ENCODE results near the gene SLCO1A2. TPM values are rescaled to one million over a fixed set of nuclear protein-coding genes. Genes with fewer than 3 reads are reported as not detected.

SLCO1A2 gene
- total and polyA plus RNA-seq, 2 donors (not counting 3 experiments of a cell fraction or from before 2014, with no cell fraction given) = not detected

- H3K9ac ChIP-seq (replicated peaks; ENCODE audit: extremely low read depth, insufficient read depth, low read length) = no peak overlapping the region
- CTCF ChIA-PET = interaction anchor here (1.0 kb wide), 1 partner anchor 10 kb away, joined by 4 read pairs; no protein-coding TSS in a partner anchor
- no peaks in the 10 kb centered on the region for H4K20me1 ChIP-seq (replicated peaks; ENCODE audit: control insufficient read depth, extremely low read depth, insufficient read depth, low read length)
- no peaks in the 10 kb centered on the region for H3K9me1 ChIP-seq (replicated peaks; ENCODE audit: control insufficient read depth, extremely low read depth, insufficient read depth, low read length)
- no TSS peak for BruUV-seq (replicated peaks)
- H2AFZ ChIP-seq (ENCODE audit: low read depth, low read length) = no peak overlapping the region
- dilution Hi-C loops (cut with MboI; ENCODE audit: extremely low pct_ligation_motif_present, low sequenced_read_pairs) = no loop called here
- H3K4me1 ChIP-seq (ENCODE audit: control insufficient read depth, extremely low read depth, insufficient read depth, low read length) = no peaks in the 10 kb centered on the region
- no peaks in the 10 kb centered on the region for H3K36me3 ChIP-seq (ENCODE audit: control insufficient read depth in 2 of 2, extremely low read depth in 1 of 2, insufficient read depth in 2 of 2, low read length in 2 of 2)
- TF ChIP-seq JUN (IDR thresholded peaks at IDR 0.05; ENCODE audit: borderline replicate concordance, insufficient read depth, insufficient read length, low read depth) = no peak
- no peak for TF ChIP-seq POLR2AphosphoS5 (IDR thresholded peaks at IDR 0.05; ENCODE audit: insufficient read depth, low read depth, low read length)
- TF ChIP-seq CTCF (IDR thresholded peaks at IDR 0.05; ENCODE audit: extremely low read depth in 1 of 2, insufficient read depth in 1 of 2, low read depth in 1 of 2, low read length in 2 of 2) = no peak
- TF ChIP-seq MAX (IDR thresholded peaks at IDR 0.05; ENCODE audit: insufficient read depth, insufficient read length) = no peak
- TF ChIP-seq GATA2 (IDR thresholded peaks at IDR 0.05; ENCODE audit: insufficient read depth, insufficient read length, low read depth, low read length) = no peak
- TF ChIP-seq FOS (IDR thresholded peaks at IDR 0.05; ENCODE audit: borderline replicate concordance, insufficient read depth, low read length) = no peak
- TF ChIP-seq EZH2 (IDR thresholded peaks at IDR 0.05; ENCODE audit: borderline replicate concordance, low read depth, low read length, severe bottlenecking) = no peak
- no peak for TF ChIP-seq MYC (IDR thresholded peaks at IDR 0.05; ENCODE audit: low read depth, low read length)
- TF ChIP-seq POLR2A (IDR thresholded peaks at IDR 0.05; ENCODE audit: low read depth, low read length) = no peak
- FAIRE-seq (no peak), DNase-seq (ENCODE audit: low read depth, low spot score) (no peak)
- intact Hi-C loops (cut with micrococcal nuclease) = no loop called here
- no peaks in the 10 kb centered on the region for H3K9me3 ChIP-seq (replicated peaks; ENCODE audit: control insufficient read depth, insufficient read depth, low read length)
- POLR2A ChIA-PET = no interaction called here
- H3K4me3 ChIP-seq (replicated peaks in 1 of 3; ENCODE audit: insufficient read depth in 1 of 3, low read depth in 1 of 3, low read length in 3 of 3) = no peak overlapping the region
- H3K79me2 ChIP-seq (ENCODE audit: control insufficient read depth, insufficient read depth, low read length) = no peaks in the 10 kb centered on the region
- no peak overlapping the region for H3K27ac ChIP-seq (ENCODE audit: insufficient read depth, low read depth, low read length)
- H3K27me3 ChIP-seq (ENCODE audit: control insufficient read depth in 2 of 2, insufficient read depth in 2 of 2, low read length in 2 of 2) = peaks cover 5 to 14% of the 10 kb centered on the region in 2 experiments
- no peak overlapping the region for H3K4me2 ChIP-seq (ENCODE audit: insufficient read depth, low read length)
Measured at GRCh38 chr12:21265932-21266331, 68.8 kb downstream of the SLCO1A2 start.

Measured in endothelial cell of umbilical vein (primary cell).